HepG2 (cell line): ENCODE results near the gene CMTM2. TPM values are rescaled to one million over a fixed set of nuclear protein-coding genes. Genes with fewer than 3 reads are reported as not detected.

Experiments used
- ATAC-seq: fragments of 200-7000 bp; cut with Tn5 transposase; 3 replicates; pipeline ENCODE4 v1.9.1; 2020; ENCODE audit warnings: mild to moderate bottlenecking, moderate library complexity
- BruUV-seq: library from RNA; stranded (reverse); fragments of 400-500 nt; replicated peaks from 2 replicates; lab custom pipeline; 2021; lab: Mats Ljungman, UMichigan
- CTCF ChIA-PET: fragments of 300-600 bp; formaldehyde crosslinking; extraction: SDS; loops from one replicate; lab custom pipeline; 2021; ENCODE audit warnings: low total read pairs, inconsistent platforms, low intra/inter-chr PET ratio; lab: Yijun Ruan, JAX
- POLR2A ChIA-PET: fragments of 350-600 bp; sonication (Branson Sonifier 250); formaldehyde crosslinking; loops from one replicate; lab custom pipeline; 2020; ENCODE audit warnings: antibody characterized with exemption, inconsistent platforms; lab: Yijun Ruan, JAX
- DNase-seq: peaks from one replicate; pipeline ENCODE4 v3.0.0-alpha.2; 2015; ENCODE audit warnings: low spot score
- FAIRE-seq: peaks from 3 replicates; lab custom pipeline; 2011; peaks lifted over from hg19 to GRCh38; lab: Jason Lieb, UNC
- H2AFZ ChIP-seq: one replicate; pipeline ENCODE4 v1.6.1; 2011; ENCODE audit warnings: low read length, inconsistent platforms
- H3K27ac ChIP-seq: fragments of 300-600 bp; 3 replicates; pipeline ENCODE4 v1.8.0; 2011; ENCODE audit warnings: mixed run types, mild to moderate bottlenecking, mixed read lengths, low read length, inconsistent platforms; ENCODE audit not compliant: insufficient read depth; ENCODE audit errors: extremely low read length
- H3K27me3 ChIP-seq, 2 experiments: fragments of 200-600 bp in 1 of 2; 2 replicates in 1 of 2; 3 replicates in 1 of 2; pipeline versions ENCODE4 v1.6.0 to v1.8.0; 2011; ENCODE audit warnings: low read length in 2 of 2, mild to moderate bottlenecking in 2 of 2, moderate library complexity in 2 of 2, inconsistent platforms in 1 of 2; ENCODE audit not compliant: insufficient read depth in 2 of 2, control insufficient read depth in 1 of 2
- H3K36me3 ChIP-seq, 2 experiments: fragments of 200-600 bp in 1 of 2; replicated peaks in 1 of 2; 2 replicates in 1 of 2; 3 replicates in 1 of 2; pipeline versions ENCODE4 v1.5.1 to v1.8.0; 2011; ENCODE audit warnings: low read length in 2 of 2, inconsistent platforms in 1 of 2; ENCODE audit not compliant: insufficient read depth in 2 of 2, control insufficient read depth in 1 of 2
- H3K4me1 ChIP-seq: 2 replicates; pipeline ENCODE4 v1.5.1; 2012; ENCODE audit warnings: low read length, inconsistent platforms; ENCODE audit not compliant: insufficient read depth
- H3K4me2 ChIP-seq: 2 replicates; pipeline ENCODE4 v1.6.0; 2011; ENCODE audit warnings: low read depth, low read length, inconsistent platforms
- H3K4me3 ChIP-seq, 3 experiments: fragments of 200-600 bp in 1 of 3; sonication (generic), shearing (Covaris generic) in 1 of 3; replicated peaks in 1 of 3; 2 replicates each; pipeline ENCODE4 v1.5.1; 2011 to 2016; ENCODE audit warnings: low read length in 3 of 3, inconsistent platforms in 2 of 3, low read depth in 2 of 3, mild to moderate bottlenecking in 2 of 3, control low read depth in 1 of 3, mixed read lengths in 1 of 3; ENCODE audit not compliant: insufficient read depth in 1 of 3
- H3K79me2 ChIP-seq: one replicate; pipeline ENCODE4 v1.6.1; 2011; ENCODE audit warnings: low read length, inconsistent platforms; ENCODE audit not compliant: insufficient read depth
- H3K9ac ChIP-seq: 2 replicates; pipeline ENCODE4 v1.6.0; 2011; ENCODE audit warnings: mild to moderate bottlenecking, low read depth, low read length, inconsistent platforms; ENCODE audit not compliant: insufficient read depth
- H3K9me3 ChIP-seq: 2 replicates; pipeline ENCODE4 v1.5.1; 2012; ENCODE audit warnings: mild to moderate bottlenecking, low read length
- H4K20me1 ChIP-seq: 2 replicates; pipeline ENCODE4 v1.6.0; 2011; ENCODE audit warnings: inconsistent platforms, mild to moderate bottlenecking, low read length, moderate library complexity; ENCODE audit not compliant: insufficient read depth
- GABPB1 ChIP-seq: IDR thresholded peaks from 2 replicates; pipeline ENCODE4 v1.6.1; 2016; ENCODE audit warnings: mild to moderate bottlenecking, missing genetic modification reagents, moderate library complexity, missing compliant biosample characterization
- HNF4G ChIP-seq, 2 experiments: sonication (generic) in 1 of 2; formaldehyde crosslinking in 1 of 2; IDR thresholded peaks; 2 replicates each; pipeline versions ENCODE4 v1.4.0 to v1.6.1; 2011 to 2020; ENCODE audit warnings: borderline replicate concordance in 2 of 2, low read depth in 2 of 2, mild to moderate bottlenecking in 2 of 2, low read length in 1 of 2, missing genetic modification reagents in 1 of 2, moderate library complexity in 1 of 2
- YEATS4 ChIP-seq: sonication (generic); formaldehyde crosslinking; IDR thresholded peaks from 2 replicates; pipeline ENCODE4 v1.4.0; 2020; ENCODE audit warnings: missing genetic modification reagents, borderline replicate concordance
- ZNF350 ChIP-seq: sonication (generic); formaldehyde crosslinking; IDR thresholded peaks from 2 replicates; pipeline ENCODE4 v1.4.0; 2020; ENCODE audit warnings: mild to moderate bottlenecking, low read depth, missing genetic modification reagents, borderline replicate concordance
- ZNF512 ChIP-seq: sonication (generic); formaldehyde crosslinking; IDR thresholded peaks from 2 replicates; pipeline ENCODE4 v1.4.0; 2020; ENCODE audit warnings: mild to moderate bottlenecking, missing genetic modification reagents
- ZNF563 ChIP-seq: sonication (generic); formaldehyde crosslinking; IDR thresholded peaks from 2 replicates; pipeline ENCODE4 v1.8.0; 2022; ENCODE audit warnings: mild to moderate bottlenecking, moderate library complexity, missing genetic modification reagents
- WGBS: methylation state at CpG from one replicate; pipeline ENCODE4 v1.1.6; 2017; ENCODE audit warnings: low lambda C conversion rate; 5-methylcytosine and 5-hydroxymethylcytosine counted together
- in situ Hi-C: cut with HindIII; loops from 2 replicates; pipeline ENCODE4 v1.10.0; 2017; ENCODE audit warnings: low pct_unique_long_range_greater_than_20kb; ENCODE audit not compliant: extremely low pct_ligation_motif_present
- intact Hi-C: fragments of 100-400 bp; cut with micrococcal nuclease; formaldehyde crosslinking; loops from one replicate; pipeline ENCODE4 v1.10.0; 2022; ENCODE audit not compliant: unreplicated experiment
- polyA plus RNA-seq, 8 experiments: library from polyadenylated mRNA; depleted of rRNA in 3 of 8; stranded (reverse) in 7 of 8; unstranded in 1 of 8; fragments of >200 nt; fragmentation: Illumina TruSeq in 4 of 8; extraction: Trizol in 4 of 8; gene quantifications; 2 replicates each; pipeline versions ENCODE4 v1.2.1 to v1.2.3, GENCODE V29; 2011 to 2016; ENCODE audit warnings: low read depth in 4 of 8, missing spikeins in 1 of 8, mixed read lengths in 1 of 8; ENCODE audit not compliant: insufficient read depth in 1 of 8
- total RNA-seq, 5 experiments: library from RNA; depleted of rRNA; stranded (reverse); fragments of >200 nt; fragmentation: Illumina TruSeq; extraction: Trizol; gene quantifications; 2 replicates each; pipeline ENCODE4 v1.2.3, GENCODE V29; 2016; ENCODE audit warnings: low read depth in 1 of 5
- TF ChIP-seq, protein P1 (sequence below): IDR thresholded peaks from 2 replicates; pipeline ENCODE4 v1.6.1; 2012; ENCODE audit warnings: inconsistent platforms
- TF ChIP-seq, protein P2 (sequence below): sonication (generic); formaldehyde crosslinking; IDR thresholded peaks from 2 replicates; pipeline ENCODE4 v1.5.1; 2020; ENCODE audit warnings: mild to moderate bottlenecking, missing genetic modification reagents, moderate library complexity

Gene CMTM2
- total and polyA plus RNA-seq, 2 of the 13 experiments (the other 11 are each of a cell fraction or from before 2014, with no cell fraction given): not detected

DNA sequence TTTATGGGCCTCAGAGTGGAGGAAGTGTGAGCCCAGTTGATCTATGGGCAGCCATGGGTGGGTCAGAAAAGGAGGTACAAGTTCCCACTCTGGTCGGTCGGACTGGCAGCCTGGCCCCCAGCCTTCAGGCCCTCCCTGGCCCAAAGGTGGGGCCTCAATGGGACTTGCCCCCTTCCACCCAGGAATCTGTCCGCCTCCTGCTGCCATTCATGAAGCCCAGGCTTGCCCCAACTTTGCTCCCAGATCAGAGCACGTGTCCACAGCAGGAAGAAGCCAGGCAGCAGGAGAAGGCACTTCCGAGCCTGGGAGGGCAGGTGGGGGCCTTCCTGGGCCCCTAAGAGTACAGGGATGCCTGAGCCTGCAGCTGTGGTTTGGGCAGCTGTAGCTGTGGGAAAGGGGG is 22.2 kb downstream of the CMTM2 start:
- no peaks in the 10 kb centered on the region for H3K36me3 ChIP-seq
- ATAC-seq: no peak
- H3K27me3 ChIP-seq: no peaks in the 10 kb centered on the region
- peaks cover 33% of the 10 kb centered on the region for H3K4me1 ChIP-seq
- peak overlapping the region in 1 of 3 experiments; percentile 6; a peak in 1 of 6 replicates for H3K4me3 ChIP-seq
- no peak for FAIRE-seq
- H3K79me2 ChIP-seq: peaks cover 9% of the 10 kb centered on the region
- H3K9ac ChIP-seq: no peak overlapping the region
- peak; percentile 31; the same call in 1 of the 2 replicates for TF ChIP-seq GABPB1 (CRISPR knock-in tag)
- TF ChIP-seq, protein P1, sequence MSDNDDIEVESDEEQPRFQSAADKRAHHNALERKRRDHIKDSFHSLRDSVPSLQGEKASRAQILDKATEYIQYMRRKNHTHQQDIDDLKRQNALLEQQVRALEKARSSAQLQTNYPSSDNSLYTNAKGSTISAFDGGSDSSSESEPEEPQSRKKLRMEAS: 0 out of 2 replicates have a peak, but pooled peaks have one; percentile 28
- TF ChIP-seq YEATS4 (CRISPR knock-in tag): no peak
- TF ChIP-seq HNF4G (IDR thresholded peaks at IDR 0.05; ENCODE audit: borderline replicate concordance, low read depth, low read length): no peak
- 0 out of 2 replicates have a peak, but pooled peaks have one; percentile 22 for TF ChIP-seq HNF4G (CRISPR knock-in tag; IDR thresholded peaks at IDR 0.05; ENCODE audit: borderline replicate concordance, low read depth)
- TF ChIP-seq ZNF512: no peak
- TF ChIP-seq, protein P2, sequence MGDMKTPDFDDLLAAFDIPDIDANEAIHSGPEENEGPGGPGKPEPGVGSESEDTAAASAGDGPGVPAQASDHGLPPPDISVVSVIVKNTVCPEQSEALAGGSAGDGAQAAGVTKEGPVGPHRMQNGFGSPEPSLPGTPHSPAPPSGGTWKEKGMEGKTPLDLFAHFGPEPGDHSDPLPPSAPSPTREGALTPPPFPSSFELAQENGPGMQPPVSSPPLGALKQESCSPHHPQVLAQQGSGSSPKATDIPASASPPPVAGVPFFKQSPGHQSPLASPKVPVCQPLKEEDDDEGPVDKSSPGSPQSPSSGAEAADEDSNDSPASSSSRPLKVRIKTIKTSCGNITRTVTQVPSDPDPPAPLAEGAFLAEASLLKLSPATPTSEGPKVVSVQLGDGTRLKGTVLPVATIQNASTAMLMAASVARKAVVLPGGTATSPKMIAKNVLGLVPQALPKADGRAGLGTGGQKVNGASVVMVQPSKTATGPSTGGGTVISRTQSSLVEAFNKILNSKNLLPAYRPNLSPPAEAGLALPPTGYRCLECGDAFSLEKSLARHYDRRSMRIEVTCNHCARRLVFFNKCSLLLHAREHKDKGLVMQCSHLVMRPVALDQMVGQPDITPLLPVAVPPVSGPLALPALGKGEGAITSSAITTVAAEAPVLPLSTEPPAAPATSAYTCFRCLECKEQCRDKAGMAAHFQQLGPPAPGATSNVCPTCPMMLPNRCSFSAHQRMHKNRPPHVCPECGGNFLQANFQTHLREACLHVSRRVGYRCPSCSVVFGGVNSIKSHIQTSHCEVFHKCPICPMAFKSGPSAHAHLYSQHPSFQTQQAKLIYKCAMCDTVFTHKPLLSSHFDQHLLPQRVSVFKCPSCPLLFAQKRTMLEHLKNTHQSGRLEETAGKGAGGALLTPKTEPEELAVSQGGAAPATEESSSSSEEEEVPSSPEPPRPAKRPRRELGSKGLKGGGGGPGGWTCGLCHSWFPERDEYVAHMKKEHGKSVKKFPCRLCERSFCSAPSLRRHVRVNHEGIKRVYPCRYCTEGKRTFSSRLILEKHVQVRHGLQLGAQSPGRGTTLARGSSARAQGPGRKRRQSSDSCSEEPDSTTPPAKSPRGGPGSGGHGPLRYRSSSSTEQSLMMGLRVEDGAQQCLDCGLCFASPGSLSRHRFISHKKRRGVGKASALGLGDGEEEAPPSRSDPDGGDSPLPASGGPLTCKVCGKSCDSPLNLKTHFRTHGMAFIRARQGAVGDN (CRISPR knock-in tag): peak; percentile 74
- 0 out of 2 replicates have a peak, but pooled peaks have one; percentile 35 for TF ChIP-seq ZNF350 (CRISPR knock-in tag)
- TF ChIP-seq ZNF563 (CRISPR knock-in tag): 0 out of 2 replicates have a peak, but pooled peaks have one; percentile 35
- in situ Hi-C loops: no loop called here
- H3K27ac ChIP-seq: no peak overlapping the region
- ChIA-PET POLR2A (no interaction called here), CTCF (no interaction called here)
- H3K9me3 ChIP-seq: no peaks in the 10 kb centered on the region
- intact Hi-C loops: no loop called here
- 0% methylated on average over 1 of the region's 5 CpGs for WGBS
- H2AFZ ChIP-seq: no peak overlapping the region
- BruUV-seq: no TSS peak
- DNase-seq: no peak
- peak overlapping the region; percentile 3 for H3K4me2 ChIP-seq
- H4K20me1 ChIP-seq: peaks cover 3% of the 10 kb centered on the region; the same call in 1 of the 2 replicates
